Brain microvascular endothelial cell (primary cell): ENCODE data around the gene TCP11L1.
"Not testable (repeated sequence)": the region's sequence is repeated elsewhere in the genome, so short reads cannot be mapped to it uniquely, and the experiment has no call there.

Experiments
- DNase-seq: peaks from one replicate; pipeline ENCODE4 v3.0.0-alpha.2; 2020
- H3K27ac ChIP-seq: fragments of 250-450 bp; sonication (Bioruptor Pico); 2 replicates; pipeline ENCODE4 v1.5.1; 2020; ENCODE audit warnings: mild to moderate bottlenecking, moderate library complexity
- H3K27me3 ChIP-seq: fragments of 250-450 bp; sonication (Bioruptor Pico); replicated peaks from 2 replicates; pipeline ENCODE4 v1.5.1; 2020; ENCODE audit warnings: mild to moderate bottlenecking
- H3K36me3 ChIP-seq: fragments of 250-450 bp; sonication (Bioruptor Pico); replicated peaks from 2 replicates; pipeline ENCODE4 v1.5.1; 2020; ENCODE audit warnings: mild to moderate bottlenecking
- H3K4me3 ChIP-seq: 2 replicates; pipeline ENCODE4 v1.5.1; 2011; ENCODE audit warnings: low read depth, mild to moderate bottlenecking, control low read depth, low read length, moderate library complexity
- in situ Hi-C: cut with HindIII; loops from 2 replicates; pipeline ENCODE4 v1.10.0; 2017; ENCODE audit warnings: low sequenced_read_pairs, low pct_ligation_motif_present
- TF ChIP-seq, protein P1 (sequence below): IDR thresholded peaks from 2 replicates; pipeline ENCODE4 v1.5.1; 2011; ENCODE audit warnings: low read depth, mild to moderate bottlenecking, moderate library complexity, low read length, control low read depth, inconsistent platforms; ENCODE audit errors: missing control alignments

Gene TCP11L1

DNA sequence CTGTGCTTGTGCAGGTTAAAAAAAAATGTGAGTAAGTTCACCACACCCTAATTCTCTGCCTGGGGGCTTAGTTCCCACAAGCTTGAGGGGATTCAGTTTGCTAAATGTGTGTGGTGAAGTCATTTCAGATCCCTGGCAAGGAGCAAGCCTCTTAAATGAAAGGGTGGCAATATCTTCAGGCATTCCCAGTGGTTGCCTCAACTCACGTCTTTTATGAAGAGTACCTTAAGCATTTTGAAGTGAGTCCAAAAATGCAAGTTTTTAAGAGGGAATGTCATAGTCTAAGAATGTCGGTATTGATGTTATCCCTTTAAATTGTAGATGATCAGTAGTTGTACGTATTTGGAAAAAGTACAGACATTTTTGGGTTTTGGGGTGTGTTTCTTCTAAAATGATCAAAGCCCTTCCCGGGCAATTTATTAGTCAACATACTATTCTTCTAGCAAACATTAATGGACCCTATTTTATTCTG is 4.9 kb downstream of the TCP11L1 start:
- TF ChIP-seq, protein P1, sequence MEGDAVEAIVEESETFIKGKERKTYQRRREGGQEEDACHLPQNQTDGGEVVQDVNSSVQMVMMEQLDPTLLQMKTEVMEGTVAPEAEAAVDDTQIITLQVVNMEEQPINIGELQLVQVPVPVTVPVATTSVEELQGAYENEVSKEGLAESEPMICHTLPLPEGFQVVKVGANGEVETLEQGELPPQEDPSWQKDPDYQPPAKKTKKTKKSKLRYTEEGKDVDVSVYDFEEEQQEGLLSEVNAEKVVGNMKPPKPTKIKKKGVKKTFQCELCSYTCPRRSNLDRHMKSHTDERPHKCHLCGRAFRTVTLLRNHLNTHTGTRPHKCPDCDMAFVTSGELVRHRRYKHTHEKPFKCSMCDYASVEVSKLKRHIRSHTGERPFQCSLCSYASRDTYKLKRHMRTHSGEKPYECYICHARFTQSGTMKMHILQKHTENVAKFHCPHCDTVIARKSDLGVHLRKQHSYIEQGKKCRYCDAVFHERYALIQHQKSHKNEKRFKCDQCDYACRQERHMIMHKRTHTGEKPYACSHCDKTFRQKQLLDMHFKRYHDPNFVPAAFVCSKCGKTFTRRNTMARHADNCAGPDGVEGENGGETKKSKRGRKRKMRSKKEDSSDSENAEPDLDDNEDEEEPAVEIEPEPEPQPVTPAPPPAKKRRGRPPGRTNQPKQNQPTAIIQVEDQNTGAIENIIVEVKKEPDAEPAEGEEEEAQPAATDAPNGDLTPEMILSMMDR: no peak
- H3K27me3 ChIP-seq: no peaks in the 10 kb centered on the region
- no peak overlapping the region for H3K4me3 ChIP-seq
- in situ Hi-C loops: no loop called here
- no peak overlapping the region for H3K27ac ChIP-seq
- H3K36me3 ChIP-seq: peaks cover 7% of the 10 kb centered on the region
- no peak for DNase-seq

- Histone ChIP-seq H3K4me3 (no peak overlapping the region), H3K27ac (no peak overlapping the region), H3K36me3 (peaks cover 7% of the 10 kb centered on the region), H3K27me3 (no peaks in the 10 kb centered on the region)
- TF ChIP-seq, protein P1: no peak
- in situ Hi-C loops: no loop called here
- no peak for DNase-seq
Measured at GRCh38 chr11:33045551-33046255, 6.3 kb downstream of the TCP11L1 start.

DNA sequence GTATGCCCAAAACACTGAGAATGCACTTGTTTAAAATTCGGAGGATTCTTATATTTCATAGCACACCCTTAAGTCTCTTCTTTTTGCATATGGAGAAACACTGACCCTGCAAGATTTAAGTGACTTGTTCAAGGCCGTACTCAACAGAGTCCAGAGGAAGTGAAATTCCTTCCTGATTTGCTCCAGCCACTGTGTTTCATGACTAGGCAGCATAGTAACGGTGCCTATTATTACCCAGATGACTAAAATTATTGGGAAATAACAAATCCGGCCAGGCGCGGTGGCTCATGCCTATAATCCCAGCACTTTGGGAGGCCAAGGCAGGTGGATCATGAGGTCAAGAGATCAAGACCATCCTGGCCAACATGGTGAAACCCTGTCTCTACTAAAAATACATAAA is 9.3 kb downstream of the TCP11L1 start:
- H3K27ac ChIP-seq, DNase-seq, in situ Hi-C loops, H3K36me3 ChIP-seq, H3K27me3 ChIP-seq, H3K4me3 ChIP-seq: not testable (repeated sequence)

DNA sequence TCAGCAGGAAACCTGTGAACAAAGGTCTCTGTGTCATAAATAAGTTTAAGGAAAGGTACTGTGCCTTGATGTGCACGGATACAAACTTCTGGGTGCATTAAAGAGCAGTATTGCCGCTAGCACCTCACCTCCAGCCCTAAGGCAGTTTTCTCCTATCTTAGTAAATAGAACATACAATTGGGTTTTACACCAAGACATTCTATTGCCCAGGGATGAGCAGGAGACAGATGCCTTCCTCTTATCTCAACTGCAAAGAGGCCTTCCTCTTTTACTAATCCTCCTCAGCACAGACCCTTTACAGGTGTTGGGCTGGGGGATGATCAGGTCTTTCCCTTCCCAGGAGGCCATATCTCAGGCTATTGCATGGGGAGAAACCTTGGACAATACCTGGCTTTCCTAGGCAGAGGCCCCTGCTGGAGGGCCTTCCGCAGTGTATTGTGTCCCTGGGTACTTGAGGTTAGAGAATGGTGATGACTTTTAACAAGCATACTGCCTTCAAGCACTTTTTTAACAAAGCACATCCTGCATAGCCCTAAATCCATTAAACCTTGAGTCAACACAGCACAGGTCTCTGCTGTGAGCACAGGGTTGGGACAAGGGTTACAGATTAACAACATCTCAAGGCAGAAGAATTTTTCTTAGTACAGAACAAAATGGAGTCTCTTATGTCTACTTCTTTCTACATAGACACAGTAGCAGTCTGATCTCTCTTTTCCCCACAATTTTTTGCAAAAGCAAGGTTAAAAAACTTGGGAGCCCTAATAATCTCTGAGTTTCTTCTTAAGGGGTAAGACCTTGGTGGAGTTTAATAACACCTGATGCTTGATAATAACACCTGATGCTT is 10.4 kb downstream of the TCP11L1 start:
- in situ Hi-C loops, DNase-seq, H3K4me3 ChIP-seq, H3K36me3 ChIP-seq, H3K27me3 ChIP-seq, H3K27ac ChIP-seq: not testable (repeated sequence)

DNA sequence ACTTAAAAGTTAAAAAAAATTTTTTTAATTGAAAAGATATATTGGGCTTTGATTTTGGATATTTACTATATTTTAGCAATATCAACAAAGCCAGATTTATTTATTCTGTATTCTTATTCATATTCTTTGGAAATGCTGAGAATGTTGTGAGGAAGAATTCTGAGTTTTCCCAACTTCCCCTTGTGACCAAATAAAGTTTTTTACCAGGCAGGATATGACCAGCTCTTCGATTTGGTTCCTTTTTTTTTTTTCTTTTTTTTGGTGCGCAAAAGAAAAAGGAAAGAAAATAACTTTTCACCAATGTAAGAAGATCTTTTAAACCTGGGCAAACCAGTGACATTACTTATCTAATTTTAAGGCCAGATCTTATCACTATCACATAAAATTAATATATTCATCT is 12.9 kb downstream of the TCP11L1 start:
- H3K27ac ChIP-seq: no peak overlapping the region
- no peaks in the 10 kb centered on the region for H3K27me3 ChIP-seq
- TF ChIP-seq, protein P1: no peak
- in situ Hi-C loops: no loop called here
- H3K36me3 ChIP-seq: peaks cover 3% of the 10 kb centered on the region
- no peak for DNase-seq
- no peak overlapping the region for H3K4me3 ChIP-seq

DNA sequence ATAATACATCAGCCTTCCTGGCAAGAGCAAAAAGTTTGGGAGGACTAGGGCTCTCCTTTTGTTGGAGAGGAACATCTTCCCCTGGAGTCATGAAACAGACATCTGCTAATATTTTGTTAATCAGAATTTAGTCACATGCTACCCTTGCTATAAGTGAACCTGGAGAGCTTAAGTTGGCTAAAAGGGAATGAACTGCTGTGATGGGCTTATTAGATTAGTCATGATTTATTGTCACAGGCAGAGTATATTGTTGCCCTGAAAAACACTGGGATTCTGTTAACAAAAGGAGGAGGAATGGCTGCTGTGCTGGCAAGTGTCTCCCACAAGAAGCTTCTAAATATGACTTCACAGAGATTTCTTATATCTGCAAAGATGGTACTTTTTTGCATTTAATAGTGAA is 16.0 kb downstream of the TCP11L1 start:
- no peak overlapping the region for H3K4me3 ChIP-seq
- H3K36me3 ChIP-seq: peaks cover 8% of the 10 kb centered on the region
- TF ChIP-seq, protein P1: no peak
- no peak for DNase-seq
- in situ Hi-C loops: no loop called here
- no peaks in the 10 kb centered on the region for H3K27me3 ChIP-seq
- H3K27ac ChIP-seq: no peak overlapping the region
